Left ventricle myocardium superior (tissue), 1 donor: ENCODE measurements around the gene TOMM70. TPM values are rescaled to one million over a fixed set of nuclear protein-coding genes. Genes with fewer than 3 reads are reported as not detected.
A peak's percentile ranks its signal among the peaks of the same experiment; 100 is the strongest.
"Not testable (repeated sequence)": the region's sequence is repeated elsewhere in the genome, so short reads cannot be mapped to it uniquely, and the experiment has no call there.

Source experiments
- ATAC-seq: fragments of 200-7000 bp; cut with Tn5 transposase; one replicate; pipeline ENCODE4 v1.9.1; 2020; ENCODE audit warnings: mild to moderate bottlenecking, moderate library complexity
- DNase-seq: peaks from one replicate; pipeline ENCODE4 v3.0.0-alpha.2; 2020
- intact Hi-C: fragments of 100-400 bp; cut with micrococcal nuclease; formaldehyde crosslinking; loops from one replicate; pipeline ENCODE4 v1.11.0; 2022
- total RNA-seq: library from RNA; stranded (reverse); fragmentation: NEBNext Ultra II Directional; extraction: Animal tissue kit (Norgen Biotek cat#: 25700); gene quantifications from one replicate; pipeline ENCODE4 v1.2.1, GENCODE V29; 2021
- donor health status: DM: no; HTN: yes; CAD: no; lungs with severe emphysema.

The TOMM70 gene
- total RNA-seq, 1 donor from 2014 or later, result 69.2 TPM

DNA sequence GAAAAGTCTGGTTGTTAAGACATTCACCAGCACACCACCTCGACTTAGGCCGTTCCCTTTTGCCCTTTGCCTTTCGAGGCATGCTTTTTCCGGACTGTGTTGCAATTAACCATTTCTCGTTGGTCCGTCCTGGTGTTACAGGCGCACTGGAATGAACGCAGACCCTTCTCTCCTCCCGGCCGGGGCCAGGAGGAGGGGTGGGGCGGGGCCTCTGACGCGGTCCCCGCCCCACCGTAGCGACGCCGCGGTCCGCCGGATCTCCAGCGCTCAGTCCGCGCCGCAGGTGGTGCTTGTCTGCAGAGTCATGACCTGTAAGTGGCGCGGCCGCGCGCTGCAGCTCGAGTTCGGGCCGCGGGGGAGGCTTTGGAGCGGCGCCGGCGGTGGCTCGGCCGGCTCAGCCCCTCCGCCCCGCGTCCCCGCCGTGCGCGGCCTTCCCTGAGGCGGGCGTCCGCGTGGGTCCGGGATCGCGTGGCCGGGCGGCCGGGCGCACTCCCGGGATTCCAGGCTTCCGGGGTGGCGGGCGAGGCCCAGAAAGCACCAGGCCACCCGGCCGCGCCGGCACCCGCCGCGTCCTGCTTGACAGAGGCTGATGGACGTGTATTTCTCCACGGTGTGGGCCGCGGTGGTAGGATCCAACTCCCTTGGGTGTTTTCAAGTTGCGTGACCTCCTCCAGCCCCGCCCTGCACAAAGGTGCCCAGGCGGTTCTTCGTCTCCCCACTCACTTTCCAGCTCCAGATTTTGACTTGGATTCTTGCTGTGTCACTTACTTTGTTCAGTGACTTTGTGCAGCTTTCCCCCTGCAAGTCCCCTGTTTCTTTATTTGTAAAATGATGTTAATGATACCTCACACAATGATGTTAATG, 66.2 kb downstream of the TOMM70 start, which contains the start of gene NIT2:
Gene NIT2, plus strand, starts transcription at position 270 of the 864 bp plus-strand sequence. Its CDS starts 35 bp downstream, at position 305.
- ATAC-seq (peak; percentile 99), DNase-seq (peak; percentile 94)
- intact Hi-C loops, result no loop called here

DNA sequence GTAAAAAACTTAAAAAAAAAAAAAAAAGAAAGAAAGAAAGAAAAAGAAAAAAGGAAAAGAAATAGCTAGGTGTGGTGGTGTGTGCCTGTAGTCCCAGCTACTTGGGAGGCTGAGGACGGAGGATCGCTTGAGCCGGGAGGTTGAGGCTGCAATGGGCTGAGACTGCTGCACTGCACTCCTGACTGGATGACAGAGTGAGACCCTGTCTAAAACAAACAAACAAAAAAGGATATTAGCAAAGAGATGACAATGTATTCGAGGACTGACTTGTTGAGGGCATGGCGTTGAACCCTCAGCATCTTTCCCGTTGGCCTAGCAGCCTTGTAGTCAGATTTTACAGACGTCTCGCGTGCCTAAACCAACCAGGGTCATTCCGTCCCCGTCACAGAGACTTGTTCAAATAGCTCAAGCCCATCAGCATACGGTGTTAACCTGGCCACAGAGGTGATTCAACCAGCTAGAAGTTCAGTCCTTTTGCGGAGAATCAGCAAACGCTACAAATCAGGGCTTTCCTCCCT, 66.9 kb downstream of the TOMM70 start:
- ATAC-seq (peak; percentile 10), DNase-seq (no peak)
- intact Hi-C loops, result no loop called here

DNA sequence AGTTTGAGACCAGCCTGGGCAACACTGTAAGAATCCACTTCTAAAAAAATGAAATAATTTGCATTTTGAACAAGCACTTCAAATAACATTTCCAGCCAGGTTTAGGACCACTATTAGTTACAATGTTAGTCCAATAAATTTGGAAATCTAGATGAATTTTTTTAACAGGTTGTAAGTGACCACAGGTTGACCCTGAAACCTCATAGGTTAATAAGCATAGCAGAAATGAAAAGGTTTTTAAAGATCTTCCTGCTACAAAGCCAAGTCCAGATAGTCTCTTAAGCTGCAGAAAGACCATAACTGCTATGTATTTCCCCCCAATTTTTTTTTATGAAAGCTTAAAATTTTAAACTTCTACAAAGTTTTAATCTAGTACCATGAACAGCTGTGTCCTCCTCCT, 67.8 kb downstream of the TOMM70 start:
- DNase-seq (no peak), ATAC-seq (no peak)
- intact Hi-C loops, result no loop called here

DNA sequence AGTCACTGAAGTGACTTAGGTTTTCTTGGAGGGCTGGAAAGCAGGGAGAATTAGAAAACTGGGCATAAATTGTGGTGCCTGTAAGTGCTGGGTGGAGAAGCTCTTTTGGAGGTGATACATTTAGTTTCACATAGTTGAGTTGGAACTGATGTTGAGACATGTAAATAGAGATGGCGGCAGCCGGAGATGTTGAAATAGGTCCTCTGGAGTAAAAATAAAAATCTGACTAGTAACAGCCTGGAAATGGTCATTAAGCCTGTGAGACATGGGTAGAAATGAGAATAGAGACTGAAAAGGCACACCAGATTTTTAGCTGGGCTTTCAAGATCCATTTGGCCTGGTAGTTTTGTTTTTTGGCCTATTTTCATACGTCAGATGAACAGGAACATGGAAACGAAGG, 69.2 kb downstream of the TOMM70 start:
- DNase-seq, result no peak
- intact Hi-C loops, result no loop called here
- no peak for ATAC-seq

DNA sequence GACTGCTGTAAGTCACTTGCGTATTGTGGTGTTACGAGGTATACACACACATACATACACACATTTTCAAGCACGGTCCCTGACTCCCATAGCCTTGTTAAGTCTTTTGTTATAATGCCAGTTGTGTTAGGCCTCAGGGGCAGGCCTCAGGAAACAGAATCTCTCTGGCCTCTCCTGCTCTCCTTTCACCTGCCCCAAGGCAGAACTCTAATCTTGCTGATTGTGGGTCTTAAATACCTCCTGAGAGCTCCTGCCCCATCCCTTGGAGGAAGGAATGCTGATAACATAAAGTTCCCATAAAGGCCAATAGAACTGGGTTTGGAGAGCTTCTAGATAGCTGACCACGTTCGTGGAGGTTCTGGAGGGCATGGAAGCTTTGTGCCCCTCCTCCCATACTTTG, 70.2 kb downstream of the TOMM70 start:
- DNase-seq (no peak), ATAC-seq (no peak)
- intact Hi-C loops, result no loop called here

DNA sequence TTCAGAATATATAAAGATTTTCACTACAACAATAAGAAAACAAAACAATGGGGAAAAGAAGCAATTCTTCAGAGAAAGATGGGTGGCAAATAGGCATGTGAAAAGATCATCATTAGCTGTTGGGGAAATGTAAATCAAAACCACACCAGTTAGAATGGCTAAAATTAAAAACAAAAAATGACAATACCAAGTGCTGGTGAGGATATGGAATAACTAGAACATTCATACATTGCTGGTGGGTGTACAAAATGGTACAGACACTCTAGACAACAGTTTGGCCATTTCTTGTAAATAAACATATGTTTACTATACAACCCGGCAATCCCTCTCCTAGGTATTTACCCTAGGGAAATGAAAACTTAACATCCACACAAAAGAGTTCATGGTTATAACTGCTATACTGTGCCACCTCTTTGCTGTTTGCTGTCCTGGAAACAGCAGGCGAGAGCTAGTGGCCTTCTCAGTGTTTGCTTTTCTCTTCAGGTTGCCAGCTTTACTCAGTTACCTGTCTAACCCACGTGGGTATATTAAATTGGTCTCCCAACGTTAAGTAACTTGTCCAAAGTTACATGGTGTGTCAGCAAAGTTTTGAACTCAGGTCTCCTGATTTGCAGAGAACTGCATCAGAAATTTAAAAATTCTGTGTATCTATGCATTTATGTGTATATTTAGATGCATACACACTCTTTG, 70.9 kb downstream of the TOMM70 start:
- no peak for DNase-seq
- intact Hi-C loops, result no loop called here
- ATAC-seq, result no peak

DNA sequence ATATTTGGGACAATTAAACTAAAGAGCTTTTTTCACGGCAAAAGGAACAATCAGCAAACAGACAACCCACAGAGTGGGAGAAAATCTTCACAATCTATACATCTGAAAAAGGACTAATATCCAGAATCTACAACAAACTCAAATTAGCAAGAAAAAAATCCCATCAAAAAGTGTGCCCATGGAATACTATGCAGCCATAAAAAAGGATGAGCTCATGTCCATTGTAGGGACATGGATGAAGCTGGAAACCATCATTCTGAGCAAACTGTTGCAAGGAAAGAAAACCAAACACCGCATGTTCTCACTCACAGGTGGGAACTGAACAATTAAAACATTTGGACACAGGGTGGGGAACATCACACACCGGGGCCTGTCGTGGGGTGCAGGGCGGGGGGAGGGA, 73.5 kb downstream of the TOMM70 start:
- DNase-seq, intact Hi-C loops, ATAC-seq: not testable (repeated sequence)

DNA sequence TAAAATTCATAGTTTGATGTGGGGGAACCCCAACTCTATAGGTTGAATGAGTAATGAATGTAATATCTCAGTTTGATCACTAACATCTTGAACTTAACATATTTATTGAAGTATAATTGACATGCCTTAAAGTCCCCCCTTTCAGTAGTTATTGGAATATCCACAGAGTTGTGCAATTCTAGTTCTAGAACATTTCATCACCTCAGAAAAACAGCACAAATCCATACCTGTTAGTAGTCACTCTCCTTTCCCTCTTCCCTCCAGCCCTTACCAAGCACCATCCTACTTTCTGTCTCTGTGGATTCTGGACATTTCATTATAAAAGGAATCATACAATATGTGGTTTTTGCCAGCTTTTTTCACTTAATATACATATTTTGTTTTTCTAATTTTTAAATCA, 75.1 kb downstream of the TOMM70 start:
- no peak for DNase-seq
- ATAC-seq, result no peak
- intact Hi-C loops, result no loop called here

DNA sequence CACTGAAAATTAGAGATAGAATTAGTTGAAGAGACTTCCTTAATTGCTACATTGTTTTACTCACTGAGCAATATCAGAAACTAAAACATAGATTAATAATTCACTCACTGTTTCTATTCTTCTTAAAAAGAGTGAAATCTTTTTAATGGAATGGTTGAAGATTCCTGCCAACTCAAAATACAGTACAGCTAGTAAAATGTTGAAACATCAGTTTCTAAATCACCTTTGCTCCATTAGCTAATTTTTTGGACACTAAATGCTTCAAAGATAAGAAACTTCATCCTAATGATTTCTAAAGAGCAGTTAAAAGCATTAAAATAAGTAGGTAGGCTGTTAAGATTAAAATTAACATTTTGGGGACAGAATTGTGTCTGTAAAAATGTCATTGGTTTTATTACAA, 76.8 kb downstream of the TOMM70 start:
- DNase-seq (no peak), ATAC-seq (no peak)
- intact Hi-C loops, result loop anchor here (5.0 kb wide), 1 partner anchor 58 kb away; no protein-coding TSS in a partner anchor

DNA sequence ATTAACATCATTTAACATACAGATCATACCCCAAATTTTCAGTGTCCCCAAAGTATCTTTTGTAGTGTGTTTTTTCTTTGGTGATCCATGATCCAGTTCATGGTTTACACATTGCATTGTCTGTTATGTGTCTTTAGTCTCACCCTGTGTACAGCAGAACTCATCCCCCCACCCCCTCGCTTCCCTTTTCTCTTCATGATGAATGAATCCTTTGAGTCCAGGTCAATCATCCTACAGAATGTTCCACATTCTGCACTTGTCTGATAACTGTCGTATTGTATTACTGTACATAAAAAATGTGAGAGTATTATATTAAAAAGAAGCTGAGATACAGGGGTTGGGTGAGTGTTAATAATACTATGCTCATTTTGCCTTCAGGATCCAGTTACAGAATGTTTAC, 80.9 kb downstream of the TOMM70 start:
- DNase-seq, result no peak
- ATAC-seq, result no peak
- intact Hi-C loops, result loop anchor here (5.0 kb wide), 1 partner anchor 62 kb away; no protein-coding TSS in a partner anchor

DNA sequence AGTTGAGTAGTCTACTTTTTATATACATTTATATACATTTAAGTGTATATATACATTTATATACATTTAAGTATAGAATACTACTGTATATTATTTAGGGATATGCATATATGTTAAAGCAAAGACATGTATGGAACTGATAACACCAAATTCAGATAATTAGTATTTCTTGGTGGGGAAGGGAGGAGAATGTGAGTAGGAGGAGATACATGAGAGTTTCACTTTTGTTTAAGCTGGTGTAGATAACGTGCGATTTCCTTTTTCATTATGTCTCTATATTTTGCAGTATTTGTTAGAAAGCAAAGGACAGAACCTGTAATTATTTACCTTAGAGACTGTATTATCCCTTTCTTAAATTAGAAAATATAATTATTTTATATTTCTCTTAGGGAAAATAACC, 83.0 kb downstream of the TOMM70 start:
- DNase-seq (no peak), ATAC-seq (no peak)
- intact Hi-C loops, result no loop called here

DNA sequence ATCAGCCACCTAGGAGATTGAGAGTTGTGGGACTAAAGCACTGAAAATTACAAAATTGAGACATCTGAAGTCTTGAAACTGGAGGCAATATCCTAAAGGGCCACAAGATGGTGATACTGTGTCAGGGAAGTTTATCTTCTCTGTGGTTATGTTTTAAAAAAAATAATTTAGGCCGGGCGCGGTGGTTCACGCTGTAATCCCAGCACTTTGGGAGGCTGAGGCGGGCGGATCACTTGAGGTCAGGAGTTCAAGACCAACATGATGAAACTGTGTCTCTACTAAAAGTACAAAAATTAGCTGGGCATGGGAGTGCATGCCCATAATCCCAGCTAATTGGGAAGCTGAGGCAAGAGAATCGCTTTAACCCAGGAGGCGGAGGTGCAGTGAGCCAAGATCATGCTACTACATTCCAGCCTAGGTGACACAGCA, 84.2 kb downstream of the TOMM70 start:
- intact Hi-C loops, result no loop called here
- ATAC-seq (peak; percentile 68), DNase-seq (peak; percentile 39)

Other genes with a start within 250 kb of the TOMM70 start
- 31.3 TPM for gene TBC1D23, start 140.1 kb downstream of the TOMM70 start, total RNA-seq
- gene NIT2, start 66.3 kb downstream of the TOMM70 start, total RNA-seq, result 47.3 TPM
- 2.8 TPM for gene LNP1, start 450 bp upstream of the TOMM70 start, total RNA-seq
- 3.2 TPM for gene TMEM45A, start 91.5 kb upstream of the TOMM70 start, total RNA-seq
- not detected for gene ADGRG7, start 208.5 kb upstream of the TOMM70 start, total RNA-seq